HepG2 (cell line): ENCODE measurements around the gene PIM1. TPM values are rescaled to one million over a fixed set of nuclear protein-coding genes. Genes with fewer than 3 reads are reported as not detected.

Source experiments
- ARNT ChIP-seq: fragments of 450-650 bp; IDR thresholded peaks from 2 replicates; pipeline ENCODE4 v1.6.1; 2017
- CHCHD3 ChIP-seq: sonication (generic); formaldehyde crosslinking; IDR thresholded peaks from 2 replicates; pipeline ENCODE4 v1.8.0; 2022; ENCODE audit warnings: mild to moderate bottlenecking, missing genetic modification reagents, moderate library complexity
- HOMEZ ChIP-seq: IDR thresholded peaks from 2 replicates; pipeline ENCODE4 v1.6.1; 2016; ENCODE audit warnings: low read depth
- KDM3A ChIP-seq: IDR thresholded peaks from 2 replicates; pipeline ENCODE4 v1.6.1; 2018; ENCODE audit warnings: low read depth, missing compliant biosample characterization
- POLR2AphosphoS2 ChIP-seq: IDR thresholded peaks from 2 replicates; pipeline ENCODE4 v1.6.1; 2011; ENCODE audit warnings: low read depth, low read length, improper control_type of control experiment
- RBM39 ChIP-seq: fragments of 200-400 bp; formaldehyde crosslinking; IDR thresholded peaks from one replicate; pipeline ENCODE4 v1.6.1; 2018; ENCODE audit warnings: antibody characterized with exemption, mild to moderate bottlenecking, low read depth, low read length; ENCODE audit not compliant: poor library complexity, severe bottlenecking
- SIX4 ChIP-seq: sonication (generic); formaldehyde crosslinking; IDR thresholded peaks from 2 replicates; pipeline ENCODE4 v1.4.0; 2020; ENCODE audit warnings: missing genetic modification reagents
- SMAD3 ChIP-seq: sonication (generic); formaldehyde crosslinking; IDR thresholded peaks from 2 replicates; pipeline ENCODE4 v1.4.0; 2020; ENCODE audit warnings: missing genetic modification reagents
- TBX3 ChIP-seq: fragments of 450-650 bp; IDR thresholded peaks from 2 replicates; pipeline ENCODE4 v1.6.1; 2017; ENCODE audit warnings: antibody characterized with exemption, mild to moderate bottlenecking, inconsistent platforms, borderline replicate concordance
- ZBTB21 ChIP-seq: sonication (generic); formaldehyde crosslinking; IDR thresholded peaks from 2 replicates; pipeline ENCODE4 v1.4.0; 2020; ENCODE audit warnings: missing genetic modification reagents
- ZBTB38 ChIP-seq: sonication (generic); formaldehyde crosslinking; IDR thresholded peaks from 2 replicates; pipeline ENCODE4 v1.5.1; 2020; ENCODE audit warnings: mild to moderate bottlenecking, missing genetic modification reagents
- ZMYM2 ChIP-seq: sonication (generic); formaldehyde crosslinking; IDR thresholded peaks from 2 replicates; pipeline ENCODE4 v1.8.0; 2022; ENCODE audit warnings: mild to moderate bottlenecking, missing genetic modification reagents
- ZNF230 ChIP-seq: sonication (generic); formaldehyde crosslinking; IDR thresholded peaks from 2 replicates; pipeline ENCODE4 v1.4.0; 2020; ENCODE audit warnings: mild to moderate bottlenecking, missing genetic modification reagents
- ZNF513 ChIP-seq: sonication (generic); formaldehyde crosslinking; conservative IDR thresholded peaks from 2 replicates; pipeline ENCODE4 v1.5.0; 2020; ENCODE audit warnings: missing genetic modification reagents
- ZNF605 ChIP-seq: sonication (generic); formaldehyde crosslinking; IDR thresholded peaks from 2 replicates; pipeline ENCODE4 v1.8.0; 2022; ENCODE audit warnings: mild to moderate bottlenecking, missing genetic modification reagents
- ZNF660 ChIP-seq: sonication (generic); formaldehyde crosslinking; IDR thresholded peaks from 2 replicates; pipeline ENCODE4 v1.5.1; 2020; ENCODE audit warnings: mild to moderate bottlenecking, low read depth, missing genetic modification reagents, borderline replicate concordance
- ZNF790 ChIP-seq: sonication (generic); formaldehyde crosslinking; IDR thresholded peaks from 2 replicates; pipeline ENCODE4 v1.8.0; 2022; ENCODE audit warnings: missing genetic modification reagents, mild to moderate bottlenecking, borderline replicate concordance
- polyA plus RNA-seq, 8 experiments: library from polyadenylated mRNA; depleted of rRNA in 3 of 8; stranded (reverse) in 7 of 8; unstranded in 1 of 8; fragments of >200 nt; fragmentation: Illumina TruSeq in 4 of 8; extraction: Trizol in 4 of 8; gene quantifications; 2 replicates each; pipeline versions ENCODE4 v1.2.1 to v1.2.3, GENCODE V29; 2011 to 2016; ENCODE audit warnings: low read depth in 4 of 8, missing spikeins in 1 of 8, mixed read lengths in 1 of 8; ENCODE audit not compliant: insufficient read depth in 1 of 8
- total RNA-seq, 5 experiments: library from RNA; depleted of rRNA; stranded (reverse); fragments of >200 nt; fragmentation: Illumina TruSeq; extraction: Trizol; gene quantifications; 2 replicates each; pipeline ENCODE4 v1.2.3, GENCODE V29; 2016; ENCODE audit warnings: low read depth in 1 of 5
- TF ChIP-seq, protein P1 (sequence below): sonication (generic); formaldehyde crosslinking; IDR thresholded peaks from 2 replicates; pipeline ENCODE4 v1.8.1; 2023; ENCODE audit warnings: mild to moderate bottlenecking, missing genetic modification reagents, borderline replicate concordance
- TF ChIP-seq, protein P2 (sequence below): sonication (generic); formaldehyde crosslinking; IDR thresholded peaks from 2 replicates; pipeline ENCODE4 v1.8.0; 2022; ENCODE audit warnings: mild to moderate bottlenecking, missing genetic modification reagents, moderate library complexity
- TF ChIP-seq, protein P3 (sequence below): sonication (generic); formaldehyde crosslinking; IDR thresholded peaks from 2 replicates; pipeline ENCODE4 v1.4.0; 2020; ENCODE audit warnings: missing genetic modification reagents
- TF ChIP-seq, protein P4 (sequence below): IDR thresholded peaks from 2 replicates; pipeline ENCODE4 v1.6.1; 2016; ENCODE audit warnings: mild to moderate bottlenecking

PIM1 gene
- total and polyA plus RNA-seq, 2 of the 13 experiments (the other 11 are each of a cell fraction or from before 2014, with no cell fraction given): 29.4 to 117 TPM

DNA sequence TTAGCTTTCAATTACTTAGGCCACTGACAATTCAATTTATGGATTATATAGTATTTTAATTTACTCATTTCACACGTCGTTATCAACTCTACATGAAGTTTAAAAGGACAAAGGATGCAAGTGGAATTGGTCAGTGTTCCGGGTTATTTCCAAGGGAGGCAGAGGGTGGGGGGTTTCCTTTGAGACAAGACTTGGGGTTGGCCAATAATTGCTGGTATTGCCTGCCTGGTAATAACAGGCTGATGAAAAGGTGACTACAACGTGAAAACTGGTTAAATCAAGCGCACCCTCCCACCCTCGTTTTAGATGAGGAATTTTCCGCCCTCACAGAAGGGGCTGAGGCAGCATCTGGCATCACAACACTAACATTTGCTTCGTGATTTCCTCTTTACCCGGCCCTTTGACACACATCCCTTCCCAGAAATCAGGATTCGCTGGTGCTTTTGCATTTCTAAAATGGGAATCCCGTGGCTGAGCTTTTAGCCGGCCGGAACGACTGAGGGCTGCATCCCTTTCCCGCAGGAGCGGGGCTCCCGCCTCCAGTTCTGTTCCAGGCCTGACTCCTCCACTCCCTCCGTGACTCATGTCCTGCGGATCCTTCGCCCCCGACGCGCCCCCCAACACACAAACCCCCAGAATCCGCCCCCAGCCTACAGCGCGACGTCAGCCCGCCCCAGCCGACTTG lies 999 bp upstream of the PIM1 start (continued):
- TF ChIP-seq ZNF660 (CRISPR knock-in tag): no peak
- TF ChIP-seq ZNF230 (CRISPR knock-in tag): no peak
- 0 out of 2 replicates have a peak, but pooled peaks have one; percentile 45 for TF ChIP-seq SMAD3
- TF ChIP-seq, protein P1, sequence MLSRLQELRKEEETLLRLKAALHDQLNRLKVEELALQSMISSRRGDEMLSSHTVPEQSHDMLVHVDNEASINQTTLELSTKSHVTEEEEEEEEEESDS: no peak
- TF ChIP-seq, protein P2, sequence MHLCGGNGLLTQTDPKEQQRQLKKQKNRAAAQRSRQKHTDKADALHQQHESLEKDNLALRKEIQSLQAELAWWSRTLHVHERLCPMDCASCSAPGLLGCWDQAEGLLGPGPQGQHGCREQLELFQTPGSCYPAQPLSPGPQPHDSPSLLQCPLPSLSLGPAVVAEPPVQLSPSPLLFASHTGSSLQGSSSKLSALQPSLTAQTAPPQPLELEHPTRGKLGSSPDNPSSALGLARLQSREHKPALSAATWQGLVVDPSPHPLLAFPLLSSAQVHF (CRISPR knock-in tag): no peak
- TF ChIP-seq RBM39: peak; percentile 17
- TF ChIP-seq ZBTB38 (CRISPR knock-in tag): no peak
- no peak for TF ChIP-seq ZMYM2
- TF ChIP-seq HOMEZ: no peak
- no peak for TF ChIP-seq SIX4 (CRISPR knock-in tag)
- no peak for TF ChIP-seq POLR2AphosphoS2
- TF ChIP-seq ZNF790: 0 out of 2 replicates have a peak, but pooled peaks have one; percentile 39
- no peak for TF ChIP-seq TBX3
- TF ChIP-seq, protein P3, sequence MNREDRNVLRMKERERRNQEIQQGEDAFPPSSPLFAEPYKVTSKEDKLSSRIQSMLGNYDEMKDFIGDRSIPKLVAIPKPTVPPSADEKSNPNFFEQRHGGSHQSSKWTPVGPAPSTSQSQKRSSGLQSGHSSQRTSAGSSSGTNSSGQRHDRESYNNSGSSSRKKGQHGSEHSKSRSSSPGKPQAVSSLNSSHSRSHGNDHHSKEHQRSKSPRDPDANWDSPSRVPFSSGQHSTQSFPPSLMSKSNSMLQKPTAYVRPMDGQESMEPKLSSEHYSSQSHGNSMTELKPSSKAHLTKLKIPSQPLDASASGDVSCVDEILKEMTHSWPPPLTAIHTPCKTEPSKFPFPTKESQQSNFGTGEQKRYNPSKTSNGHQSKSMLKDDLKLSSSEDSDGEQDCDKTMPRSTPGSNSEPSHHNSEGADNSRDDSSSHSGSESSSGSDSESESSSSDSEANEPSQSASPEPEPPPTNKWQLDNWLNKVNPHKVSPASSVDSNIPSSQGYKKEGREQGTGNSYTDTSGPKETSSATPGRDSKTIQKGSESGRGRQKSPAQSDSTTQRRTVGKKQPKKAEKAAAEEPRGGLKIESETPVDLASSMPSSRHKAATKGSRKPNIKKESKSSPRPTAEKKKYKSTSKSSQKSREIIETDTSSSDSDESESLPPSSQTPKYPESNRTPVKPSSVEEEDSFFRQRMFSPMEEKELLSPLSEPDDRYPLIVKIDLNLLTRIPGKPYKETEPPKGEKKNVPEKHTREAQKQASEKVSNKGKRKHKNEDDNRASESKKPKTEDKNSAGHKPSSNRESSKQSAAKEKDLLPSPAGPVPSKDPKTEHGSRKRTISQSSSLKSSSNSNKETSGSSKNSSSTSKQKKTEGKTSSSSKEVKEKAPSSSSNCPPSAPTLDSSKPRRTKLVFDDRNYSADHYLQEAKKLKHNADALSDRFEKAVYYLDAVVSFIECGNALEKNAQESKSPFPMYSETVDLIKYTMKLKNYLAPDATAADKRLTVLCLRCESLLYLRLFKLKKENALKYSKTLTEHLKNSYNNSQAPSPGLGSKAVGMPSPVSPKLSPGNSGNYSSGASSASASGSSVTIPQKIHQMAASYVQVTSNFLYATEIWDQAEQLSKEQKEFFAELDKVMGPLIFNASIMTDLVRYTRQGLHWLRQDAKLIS (CRISPR knock-in tag): no peak
- no peak; the same call in 1 of the 2 replicates for TF ChIP-seq ZBTB21 (CRISPR knock-in tag)
- TF ChIP-seq ZNF605 (CRISPR knock-in tag): no peak
- TF ChIP-seq KDM3A (CRISPR knock-in tag): no peak
- TF ChIP-seq CHCHD3 (CRISPR knock-in tag): 0 out of 2 replicates have a peak, but pooled peaks have one; percentile 36
- TF ChIP-seq, protein P4, sequence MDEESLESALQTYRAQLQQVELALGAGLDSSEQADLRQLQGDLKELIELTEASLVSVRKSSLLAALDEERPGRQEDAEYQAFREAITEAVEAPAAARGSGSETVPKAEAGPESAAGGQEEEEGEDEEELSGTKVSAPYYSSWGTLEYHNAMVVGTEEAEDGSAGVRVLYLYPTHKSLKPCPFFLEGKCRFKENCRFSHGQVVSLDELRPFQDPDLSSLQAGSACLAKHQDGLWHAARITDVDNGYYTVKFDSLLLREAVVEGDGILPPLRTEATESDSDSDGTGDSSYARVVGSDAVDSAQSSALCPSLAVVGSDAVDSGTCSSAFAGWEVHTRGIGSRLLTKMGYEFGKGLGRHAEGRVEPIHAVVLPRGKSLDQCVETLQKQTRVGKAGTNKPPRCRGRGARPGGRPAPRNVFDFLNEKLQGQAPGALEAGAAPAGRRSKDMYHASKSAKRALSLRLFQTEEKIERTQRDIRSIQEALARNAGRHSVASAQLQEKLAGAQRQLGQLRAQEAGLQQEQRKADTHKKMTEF: no peak
- TF ChIP-seq ARNT: no peak
- TF ChIP-seq ZNF513 (CRISPR knock-in tag): no peak
